ENCODE results near the gene P3R3URF. TPM values are rescaled to one million over a fixed set of nuclear protein-coding genes. Genes with fewer than 3 reads are reported as not detected.

P3R3URF gene
- total and polyA plus RNA-seq, 3 experiments from 2014 or later = not detected

DNA sequence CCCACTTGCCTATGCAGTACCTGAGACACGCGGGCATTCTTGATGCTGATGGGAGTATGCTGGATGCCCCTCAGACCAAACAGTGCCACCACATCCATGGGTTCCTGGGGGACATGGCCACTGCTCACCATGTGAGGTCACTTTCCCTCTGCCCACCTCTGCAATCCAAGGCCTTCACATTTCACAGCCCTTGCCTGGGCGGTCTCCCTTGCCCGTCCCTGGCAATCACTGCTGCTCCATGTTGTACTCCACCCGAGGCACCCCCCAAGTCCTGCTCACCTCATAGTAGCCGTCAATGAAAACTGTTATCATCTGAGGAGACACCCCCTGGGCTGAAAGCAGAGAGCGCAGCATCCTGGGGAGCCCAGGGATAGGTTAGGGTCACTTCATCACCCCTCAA, 17.0 kb upstream of the P3R3URF start:
- H3K36me3 ChIP-seq (ENCODE audit: insufficient read depth, low read length) = peaks cover 25% of the 10 kb centered on the region
- no peak overlapping the region for H3K27ac Mint-ChIP-seq
- H3K4me1 Mint-ChIP-seq = peaks cover 10 to 22% (median 19%) of the 10 kb centered on the region in 3 donors
- no peaks in the 10 kb centered on the region for H3K27me3 ChIP-seq (ENCODE audit: insufficient read depth, low read length, poor library complexity, severe bottlenecking)
- POLR2A ChIA-PET = interaction anchor here (0.6 kb wide), 1 partner anchor 36 kb away, joined by 6 read pairs; no protein-coding TSS in a partner anchor
- H3K9me3 Mint-ChIP-seq = no peaks in the 10 kb centered on the region
- no peaks in the 10 kb centered on the region for H3K9me3 ChIP-seq (ENCODE audit: low read length)
- DNase-seq = no peak
- peaks cover 0 to 76% (median 15%) of the 10 kb centered on the region in 3 donors for H3K36me3 Mint-ChIP-seq
- H3K27ac ChIP-seq (ENCODE audit: low read depth, low read length) = no peak overlapping the region
- H3K4me3 ChIP-seq (ENCODE audit: low read length) = no peak overlapping the region
- CTCF ChIA-PET = no interaction called here
- H3K27me3 Mint-ChIP-seq = no peaks in the 10 kb centered on the region
- no peak overlapping the region for H3K4me3 Mint-ChIP-seq
- H3K4me1 ChIP-seq (ENCODE audit: insufficient read depth, low read length) = peaks cover 15% of the 10 kb centered on the region

DNA sequence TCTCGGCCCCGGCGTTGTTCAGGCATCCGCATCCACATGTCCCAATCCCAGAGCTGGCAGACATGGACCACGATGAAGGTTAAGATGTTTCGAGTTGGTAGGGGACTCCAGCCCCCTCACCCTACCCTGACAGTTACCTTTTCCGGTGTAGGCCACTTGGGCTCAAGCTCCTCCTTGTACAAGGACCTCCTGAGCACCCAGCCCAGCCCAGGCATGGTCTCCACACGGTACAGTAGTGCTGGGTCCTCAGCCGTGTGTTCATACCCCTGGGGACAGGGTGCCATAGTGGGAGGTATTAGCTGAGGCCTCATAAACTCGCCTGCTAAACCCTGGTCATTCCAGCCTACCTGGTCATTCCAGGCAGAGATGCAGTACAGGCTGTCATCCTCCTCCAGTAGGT, 15.9 kb upstream of the P3R3URF start:
- Mint-ChIP-seq H3K4me1 (peaks cover 5 to 13% (median 11%) of the 10 kb centered on the region in 3 donors), H3K4me3 (no peak overlapping the region), H3K36me3 (peaks cover 0 to 83% (median 17%) of the 10 kb centered on the region in 3 donors), H3K27me3 (no peaks in the 10 kb centered on the region), H3K27ac (no peak overlapping the region), H3K9me3 (no peaks in the 10 kb centered on the region)
- CTCF ChIA-PET = interaction anchor here (1.0 kb wide), 1 partner anchor 11 kb away, joined by 3 read pairs; no protein-coding TSS in a partner anchor
- POLR2A ChIA-PET = no interaction called here
- Histone ChIP-seq H3K27me3 (ENCODE audit: insufficient read depth, low read length, poor library complexity, severe bottlenecking) (no peaks in the 10 kb centered on the region), H3K4me1 (ENCODE audit: insufficient read depth, low read length) (peaks cover 6% of the 10 kb centered on the region), H3K27ac (ENCODE audit: low read depth, low read length) (no peak overlapping the region), H3K4me3 (ENCODE audit: low read length) (no peak overlapping the region), H3K9me3 (ENCODE audit: low read length) (no peaks in the 10 kb centered on the region), H3K36me3 (ENCODE audit: insufficient read depth, low read length) (peaks cover 25% of the 10 kb centered on the region)
- DNase-seq = no peak

DNA sequence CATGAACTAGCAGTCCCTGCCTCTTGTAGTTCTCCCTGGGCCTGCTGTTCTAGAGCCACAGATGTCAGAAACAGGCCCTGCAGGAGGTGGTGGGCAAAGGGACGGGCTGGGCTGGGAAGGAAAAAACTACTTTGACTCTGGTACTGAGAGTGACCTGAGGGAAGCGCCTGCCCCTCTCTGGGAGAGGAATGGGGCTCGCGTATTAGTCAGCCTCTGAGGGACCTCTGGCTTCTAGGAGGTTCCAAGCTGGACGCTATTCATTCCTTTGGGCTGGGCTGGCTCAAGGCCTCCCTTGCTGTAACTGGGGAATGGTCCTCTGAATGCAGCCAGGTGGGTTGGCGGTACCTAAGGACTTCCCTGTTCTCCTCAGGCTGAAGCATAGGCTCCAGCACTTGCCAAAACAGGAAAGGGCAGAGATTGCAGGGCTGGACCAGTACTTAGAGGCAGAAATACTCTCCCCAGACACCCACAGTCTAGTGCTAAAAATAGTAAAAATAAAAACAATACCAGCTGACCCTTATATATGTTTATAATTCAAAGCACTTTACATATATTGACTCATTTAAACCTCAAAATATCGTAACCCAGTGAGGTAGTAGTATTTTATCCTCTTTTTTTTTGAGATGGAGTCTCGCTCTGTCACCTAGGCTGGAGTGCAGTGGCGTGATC, 14.9 kb upstream of the P3R3URF start:
- no peak overlapping the region for H3K4me3 ChIP-seq (ENCODE audit: low read length)
- H3K27ac ChIP-seq (ENCODE audit: low read depth, low read length) = no peak overlapping the region
- DNase-seq = no peak
- Mint-ChIP-seq H3K36me3 (peaks cover 0 to 79% (median 17%) of the 10 kb centered on the region in 3 donors), H3K9me3 (no peaks in the 10 kb centered on the region), H3K27ac (no peak overlapping the region), H3K4me1 (peaks cover 3 to 4% (median 3%) of the 10 kb centered on the region in 3 donors), H3K27me3 (no peaks in the 10 kb centered on the region), H3K4me3 (no peak overlapping the region)
- ChIA-PET POLR2A (no interaction called here), CTCF (no interaction called here)
- H3K36me3 ChIP-seq (ENCODE audit: insufficient read depth, low read length) = peaks cover 25% of the 10 kb centered on the region
- no peaks in the 10 kb centered on the region for H3K9me3 ChIP-seq (ENCODE audit: low read length)
- H3K4me1 ChIP-seq (ENCODE audit: insufficient read depth, low read length) = no peaks in the 10 kb centered on the region
- no peaks in the 10 kb centered on the region for H3K27me3 ChIP-seq (ENCODE audit: insufficient read depth, low read length, poor library complexity, severe bottlenecking)

DNA sequence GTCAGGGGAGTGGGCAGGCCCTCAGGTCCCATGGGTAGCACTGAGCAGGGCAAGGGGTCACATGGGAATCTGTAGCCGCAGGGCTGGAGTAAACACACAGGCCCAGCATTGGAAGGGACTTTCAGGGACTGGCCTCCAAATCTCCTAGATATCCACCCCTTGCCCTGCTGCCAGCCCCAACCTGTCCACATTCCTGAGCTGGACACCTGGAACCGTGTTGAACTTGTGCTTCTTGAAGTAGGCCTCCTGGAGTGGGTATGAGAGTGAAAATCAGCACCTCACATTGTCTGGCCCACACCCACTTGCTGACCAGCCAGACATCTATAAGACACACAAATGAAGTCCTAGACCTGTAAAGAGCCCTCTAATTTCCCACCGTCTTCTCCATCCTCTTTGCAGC, 14.3 kb upstream of the P3R3URF start:
- peaks cover 0 to 75% (median 15%) of the 10 kb centered on the region in 3 donors for H3K36me3 Mint-ChIP-seq
- no peaks in the 10 kb centered on the region for H3K27me3 ChIP-seq (ENCODE audit: insufficient read depth, low read length, poor library complexity, severe bottlenecking)
- ChIA-PET CTCF (no interaction called here), POLR2A (no interaction called here)
- no peak overlapping the region for H3K4me3 ChIP-seq (ENCODE audit: low read length)
- H3K9me3 Mint-ChIP-seq = no peaks in the 10 kb centered on the region
- H3K27ac ChIP-seq (ENCODE audit: low read depth, low read length) = no peak overlapping the region
- H3K27me3 Mint-ChIP-seq = no peaks in the 10 kb centered on the region
- H3K36me3 ChIP-seq (ENCODE audit: insufficient read depth, low read length) = peaks cover 24% of the 10 kb centered on the region
- no peaks in the 10 kb centered on the region for H3K4me1 ChIP-seq (ENCODE audit: insufficient read depth, low read length)
- no peak overlapping the region for H3K4me3 Mint-ChIP-seq
- no peaks in the 10 kb centered on the region for H3K9me3 ChIP-seq (ENCODE audit: low read length)
- peak in 1 of 5 donors; percentile 29 for DNase-seq
- H3K4me1 Mint-ChIP-seq = peaks cover 0 to 2% (median under 1%) of the 10 kb centered on the region in 3 donors
- no peak overlapping the region for H3K27ac Mint-ChIP-seq

DNA sequence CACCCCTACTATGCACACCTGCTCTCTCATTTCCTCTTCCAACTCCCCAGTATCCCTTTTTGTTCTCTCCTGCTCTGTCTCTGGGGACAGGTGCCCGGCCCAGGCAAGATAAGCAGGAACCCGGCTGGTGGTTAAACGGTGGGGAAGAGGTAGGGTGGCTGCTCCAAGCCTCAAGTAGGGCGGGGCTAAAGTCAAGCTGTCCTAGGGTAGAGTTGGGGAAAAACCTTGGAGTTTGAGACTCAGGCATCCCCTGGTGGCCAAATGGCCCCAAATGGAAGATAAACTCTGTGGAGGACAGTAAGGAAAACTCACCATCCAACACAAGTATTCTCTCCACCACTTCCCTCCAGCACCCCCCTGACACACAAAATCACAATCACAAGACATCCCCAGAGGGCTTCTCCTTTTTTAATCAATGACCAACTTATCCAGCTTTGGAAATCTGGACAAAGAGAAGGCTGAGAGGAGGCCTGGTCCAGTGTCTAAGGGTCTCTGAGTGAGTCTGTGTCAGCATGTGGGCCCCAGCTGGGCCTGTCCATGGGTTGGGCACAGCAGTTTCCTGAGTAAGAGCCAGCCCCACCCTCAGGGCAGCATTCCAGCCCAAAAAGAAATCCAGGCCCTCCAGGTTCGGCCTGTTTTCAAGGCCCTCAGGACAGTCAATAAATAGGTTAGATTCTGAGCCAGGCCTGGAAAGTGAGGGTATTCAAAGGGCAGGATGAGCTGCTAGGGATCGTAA, 12.2 kb upstream of the P3R3URF start:
- Histone ChIP-seq H3K27me3 (ENCODE audit: insufficient read depth, low read length, poor library complexity, severe bottlenecking) (no peaks in the 10 kb centered on the region), H3K36me3 (ENCODE audit: insufficient read depth, low read length) (peaks cover 11% of the 10 kb centered on the region), H3K27ac (ENCODE audit: low read depth, low read length) (no peak overlapping the region), H3K4me3 (ENCODE audit: low read length) (no peak overlapping the region), H3K9me3 (ENCODE audit: low read length) (no peaks in the 10 kb centered on the region), H3K4me1 (ENCODE audit: insufficient read depth, low read length) (peaks cover 8% of the 10 kb centered on the region)
- Mint-ChIP-seq H3K9me3 (no peaks in the 10 kb centered on the region), H3K4me3 (no peak overlapping the region), H3K27me3 (no peaks in the 10 kb centered on the region), H3K36me3 (peaks cover 0 to 55% (median 15%) of the 10 kb centered on the region in 3 donors), H3K4me1 (peaks cover 10 to 16% (median 14%) of the 10 kb centered on the region in 3 donors), H3K27ac (peak overlapping the region in 4 of 8 donors; percentile 48 to 67 (median 59))
- CTCF ChIA-PET = no interaction called here
- POLR2A ChIA-PET = no interaction called here
- DNase-seq = no peak

DNA sequence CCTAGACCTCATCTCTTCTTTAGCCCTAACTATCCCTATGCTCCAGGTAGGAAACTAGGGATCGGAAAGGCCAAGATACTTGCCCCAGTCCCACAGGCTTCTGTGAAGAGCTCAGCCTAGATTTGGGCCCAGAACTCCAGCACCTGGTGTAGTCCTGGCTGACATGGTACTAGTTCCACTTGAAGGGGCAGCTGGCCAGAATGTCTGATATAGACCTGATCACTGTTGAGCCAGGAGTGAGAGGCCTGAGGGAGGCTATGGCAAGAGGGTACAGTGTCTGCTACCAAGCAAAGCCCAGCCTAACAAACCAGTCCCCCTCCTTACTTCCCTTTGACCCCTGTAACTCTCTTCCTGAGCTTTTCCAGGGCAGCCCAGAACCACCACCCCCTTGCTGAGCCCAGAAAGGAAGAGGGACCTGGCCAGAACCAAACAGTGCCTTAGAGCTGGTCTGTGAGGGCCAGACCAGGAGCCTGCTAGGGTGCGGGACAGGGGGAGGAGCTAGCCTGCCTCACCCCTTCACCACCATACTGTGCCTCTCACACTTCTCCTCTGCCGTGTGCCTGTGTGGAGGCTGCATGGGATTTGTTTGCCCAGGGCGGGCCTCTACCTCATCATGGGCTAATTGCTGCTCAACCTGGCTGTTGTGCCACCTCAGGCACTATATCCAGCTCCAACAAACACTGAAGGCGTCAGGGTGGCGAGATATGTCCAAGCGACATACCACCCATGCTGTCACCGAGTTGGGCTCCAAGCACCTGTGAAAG, 11.0 kb upstream of the P3R3URF start:
- ChIA-PET POLR2A (no interaction called here), CTCF (no interaction called here)
- Histone ChIP-seq H3K4me3 (ENCODE audit: low read length) (no peak overlapping the region), H3K27ac (ENCODE audit: low read depth, low read length) (no peak overlapping the region), H3K4me1 (ENCODE audit: insufficient read depth, low read length) (peaks cover 8% of the 10 kb centered on the region), H3K36me3 (ENCODE audit: insufficient read depth, low read length) (peaks cover 8% of the 10 kb centered on the region), H3K27me3 (ENCODE audit: insufficient read depth, low read length, poor library complexity, severe bottlenecking) (no peaks in the 10 kb centered on the region), H3K9me3 (ENCODE audit: low read length) (no peaks in the 10 kb centered on the region)
- H3K27ac Mint-ChIP-seq = peak overlapping the region in 2 of 8 donors; percentile 36 to 57
- H3K4me3 Mint-ChIP-seq = no peak overlapping the region
- H3K4me1 Mint-ChIP-seq = peaks cover 10 to 16% (median 14%) of the 10 kb centered on the region in 3 donors
- H3K9me3 Mint-ChIP-seq = no peaks in the 10 kb centered on the region
- no peaks in the 10 kb centered on the region for H3K27me3 Mint-ChIP-seq
- peaks cover 0 to 43% (median 12%) of the 10 kb centered on the region in 3 donors for H3K36me3 Mint-ChIP-seq
- no peak for DNase-seq

DNA sequence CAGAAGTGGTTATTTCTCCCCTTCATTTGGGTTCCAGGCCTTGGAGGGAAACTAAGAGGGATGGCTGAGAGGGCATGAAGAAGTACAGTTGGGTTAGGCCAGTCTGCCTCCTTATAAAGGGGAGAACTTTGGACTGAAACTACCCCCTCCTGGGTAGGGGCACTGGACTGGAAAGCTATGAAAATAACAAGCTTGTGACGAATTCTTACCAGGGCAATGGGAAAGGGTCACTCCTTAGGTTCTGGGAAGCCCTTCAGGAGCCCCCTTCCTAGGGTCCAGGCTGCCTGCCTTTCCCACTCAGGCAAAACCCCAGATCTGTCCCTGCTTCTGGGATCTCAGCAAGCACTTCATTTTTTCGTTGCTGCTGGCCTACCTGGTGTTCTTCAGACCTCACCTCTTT, 9.8 kb upstream of the P3R3URF start:
- Histone ChIP-seq H3K9me3 (ENCODE audit: low read length) (no peaks in the 10 kb centered on the region), H3K4me1 (ENCODE audit: insufficient read depth, low read length) (peaks cover 8% of the 10 kb centered on the region), H3K4me3 (ENCODE audit: low read length) (no peak overlapping the region), H3K27me3 (ENCODE audit: insufficient read depth, low read length, poor library complexity, severe bottlenecking) (no peaks in the 10 kb centered on the region), H3K27ac (ENCODE audit: low read depth, low read length) (no peak overlapping the region), H3K36me3 (ENCODE audit: insufficient read depth, low read length) (peaks cover 7% of the 10 kb centered on the region)
- peak overlapping the region in 2 of 8 donors; percentile 21 to 47 for H3K27ac Mint-ChIP-seq
- H3K36me3 Mint-ChIP-seq = peaks cover 0 to 33% (median 10%) of the 10 kb centered on the region in 3 donors
- no peaks in the 10 kb centered on the region for H3K9me3 Mint-ChIP-seq
- DNase-seq = no peak
- no peaks in the 10 kb centered on the region for H3K27me3 Mint-ChIP-seq
- H3K4me1 Mint-ChIP-seq = peaks cover 10 to 16% (median 14%) of the 10 kb centered on the region in 3 donors
- no peak overlapping the region for H3K4me3 Mint-ChIP-seq
- CTCF ChIA-PET = interaction anchor here (0.6 kb wide), 1 partner anchor 152 kb away, joined by 3 read pairs; no protein-coding TSS in a partner anchor
- POLR2A ChIA-PET = no interaction called here
